GM04503 (cell line): Measurements from ENCODE around the gene HIVEP2.
"Not testable (repeated sequence)": the region's sequence is repeated elsewhere in the genome, so short reads cannot be mapped to it uniquely, and the experiment has no call there.

Experiments used
- DNase-seq: peaks from one replicate; pipeline ENCODE4 v3.0.0-alpha.2; 2012; ENCODE audit warnings: low read depth

HIVEP2 gene

DNA sequence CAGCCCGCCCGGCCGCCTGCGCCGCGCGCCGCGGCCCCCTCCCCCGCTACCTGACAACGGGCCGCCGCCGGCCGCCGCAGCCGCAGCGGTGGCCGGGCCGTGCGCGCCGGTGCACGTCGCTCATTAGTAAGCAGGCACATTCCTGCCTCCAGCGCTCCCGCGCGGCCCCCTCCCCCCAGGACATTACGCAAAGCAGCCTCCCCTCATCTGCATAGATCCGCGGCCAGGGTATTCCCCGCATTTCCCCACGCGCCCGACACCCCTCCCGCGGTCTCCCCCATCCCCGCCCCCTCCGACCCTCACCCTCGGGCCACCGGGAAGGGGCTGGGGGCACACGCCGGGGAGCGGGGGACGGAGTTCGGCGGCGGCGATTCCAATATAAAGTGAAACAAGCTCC, at the start of gene HIVEP2:
Gene HIVEP2 (minus strand): TSS at position 128 of the 397 bp plus-strand sequence. CDS start 170,438 bp downstream, outside the sequence.
- peak; percentile 22 for DNase-seq

DNA sequence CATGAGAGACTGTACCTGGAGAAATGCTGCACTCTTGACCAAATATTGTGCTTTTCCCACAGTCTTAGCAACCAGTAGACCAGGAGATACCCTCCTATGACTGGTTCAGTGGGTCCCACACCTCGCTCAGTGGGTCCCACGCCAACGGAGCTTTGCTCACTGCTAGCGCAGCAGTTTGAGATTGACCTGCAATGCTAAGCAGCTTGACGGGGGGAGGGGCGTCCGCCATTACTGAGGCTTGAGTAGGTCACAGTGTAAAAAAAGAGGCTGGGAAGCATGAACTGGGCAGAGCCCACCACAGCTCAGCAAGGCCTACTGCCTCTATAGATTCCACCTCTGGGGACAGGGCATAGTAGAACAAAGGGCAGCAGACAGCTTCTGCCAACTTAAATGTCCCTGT, 49.0 kb upstream of the HIVEP2 start:
- no peak for DNase-seq

GRCh38 chr6:142987490-142987889, 42.5 kb upstream of the HIVEP2 start:
- DNase-seq: no peak

DNA sequence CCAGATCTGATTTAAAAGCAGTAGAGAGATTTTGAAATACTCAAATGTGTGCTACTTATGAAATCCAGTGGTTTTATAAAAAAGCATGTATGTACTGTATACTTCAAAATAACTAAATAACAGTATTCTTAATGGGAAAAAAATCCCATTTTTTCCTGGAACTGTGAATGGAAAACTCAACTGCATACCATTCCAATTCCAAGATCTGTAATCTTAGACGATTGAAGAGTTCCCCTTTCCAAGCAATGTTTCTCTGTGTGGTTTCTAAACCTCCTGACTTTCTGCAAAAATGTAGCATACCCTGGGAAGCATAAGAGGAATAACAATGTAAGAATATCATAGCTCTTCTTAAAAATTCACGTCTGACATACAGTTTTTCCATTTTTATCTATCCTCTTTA, 40.3 kb upstream of the HIVEP2 start:
- no peak for DNase-seq

GRCh38 chr6:142984386-142984785, 39.4 kb upstream of the HIVEP2 start:
- DNase-seq: no peak

GRCh38 chr6:142975365-142975764, 30.4 kb upstream of the HIVEP2 start:
- DNase-seq: no peak

DNA sequence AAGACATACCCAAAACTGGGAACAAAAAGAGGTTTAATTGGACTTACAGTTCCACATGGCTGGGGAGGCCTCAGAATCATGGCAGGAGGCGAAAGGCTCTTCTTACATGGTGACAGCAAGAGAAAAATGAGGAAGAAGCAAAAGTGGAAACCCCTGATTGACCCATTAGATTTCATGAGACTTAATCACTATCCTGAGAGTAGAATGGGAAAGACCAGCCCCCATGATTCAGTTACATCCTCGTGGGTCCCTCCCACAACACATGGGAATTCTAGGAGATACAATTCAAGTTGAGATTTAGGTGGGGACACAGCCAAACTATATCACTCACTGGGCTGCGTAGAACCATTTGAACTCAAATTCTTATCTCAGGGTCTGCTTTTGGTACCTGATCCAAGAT, 26.0 kb upstream of the HIVEP2 start:
- DNase-seq: not testable (repeated sequence)

- no peak for DNase-seq
Observed at GRCh38 chr6:142968601-142969000, 23.6 kb upstream of the HIVEP2 start.

DNA sequence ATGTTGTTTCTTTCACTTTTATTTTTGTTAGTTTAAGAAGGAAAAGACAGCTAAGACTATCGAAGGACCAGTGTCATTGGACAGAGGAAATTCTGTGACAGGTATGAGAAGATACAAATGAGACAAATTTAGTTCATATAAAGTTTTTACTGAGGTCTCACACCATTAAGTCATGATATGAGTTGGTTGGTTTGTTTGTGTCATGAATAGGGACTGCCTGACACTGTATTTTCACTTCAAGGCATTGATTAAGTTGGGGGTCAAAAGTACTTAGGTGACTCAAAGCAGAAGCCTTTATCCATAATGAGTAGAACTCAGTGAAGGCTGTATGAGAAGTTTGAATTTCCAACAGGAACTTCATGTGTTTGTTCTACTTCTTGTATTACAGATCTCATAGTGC, 21.3 kb upstream of the HIVEP2 start:
- DNase-seq: no peak

- no peak for DNase-seq
Observed at GRCh38 chr6:142965164-142965563, 20.2 kb upstream of the HIVEP2 start.

- peak; percentile 16 for DNase-seq
Observed at GRCh38 chr6:142960098-142960497, 15.1 kb upstream of the HIVEP2 start.

DNA sequence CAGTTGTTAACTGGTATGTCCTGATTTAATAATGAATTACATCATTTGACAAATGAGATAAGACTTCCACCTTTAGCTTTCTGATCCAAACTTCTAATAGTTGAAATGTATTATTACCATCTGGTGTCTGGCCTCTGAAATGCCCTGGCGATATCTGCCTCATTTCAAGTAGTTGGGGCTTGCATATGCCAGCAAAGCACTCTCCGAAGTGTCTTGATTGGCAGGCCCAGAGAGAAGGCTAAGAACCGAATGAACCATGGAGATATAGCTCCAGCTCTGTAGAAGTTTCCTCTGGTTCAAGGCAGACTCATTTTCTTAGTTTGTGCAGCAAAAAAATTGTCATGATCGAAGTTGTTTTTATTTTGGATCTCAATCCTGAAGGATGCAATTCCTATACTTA, 13.4 kb upstream of the HIVEP2 start:
- no peak for DNase-seq

DNA sequence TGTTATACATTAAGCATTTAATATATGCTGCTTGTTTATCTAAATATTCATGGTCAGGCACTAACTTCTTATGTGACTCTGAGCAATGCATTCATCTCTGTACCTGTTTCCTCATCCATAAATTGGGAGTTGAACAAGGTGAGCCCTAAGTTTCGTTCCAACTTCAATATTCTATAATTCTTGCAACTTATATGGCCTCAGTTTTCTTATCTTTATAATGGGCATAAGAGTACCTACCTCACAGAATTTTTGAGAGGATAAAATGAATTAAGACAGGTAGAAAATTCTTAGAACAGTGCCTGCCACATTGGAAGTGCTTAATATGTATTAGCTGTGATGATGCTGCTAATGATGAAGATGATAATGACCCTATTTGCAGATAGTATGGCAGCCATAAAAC, 11.8 kb upstream of the HIVEP2 start:
- no peak for DNase-seq

- no peak for DNase-seq
Observed at GRCh38 chr6:142954844-142955243, 9.9 kb upstream of the HIVEP2 start.

DNA sequence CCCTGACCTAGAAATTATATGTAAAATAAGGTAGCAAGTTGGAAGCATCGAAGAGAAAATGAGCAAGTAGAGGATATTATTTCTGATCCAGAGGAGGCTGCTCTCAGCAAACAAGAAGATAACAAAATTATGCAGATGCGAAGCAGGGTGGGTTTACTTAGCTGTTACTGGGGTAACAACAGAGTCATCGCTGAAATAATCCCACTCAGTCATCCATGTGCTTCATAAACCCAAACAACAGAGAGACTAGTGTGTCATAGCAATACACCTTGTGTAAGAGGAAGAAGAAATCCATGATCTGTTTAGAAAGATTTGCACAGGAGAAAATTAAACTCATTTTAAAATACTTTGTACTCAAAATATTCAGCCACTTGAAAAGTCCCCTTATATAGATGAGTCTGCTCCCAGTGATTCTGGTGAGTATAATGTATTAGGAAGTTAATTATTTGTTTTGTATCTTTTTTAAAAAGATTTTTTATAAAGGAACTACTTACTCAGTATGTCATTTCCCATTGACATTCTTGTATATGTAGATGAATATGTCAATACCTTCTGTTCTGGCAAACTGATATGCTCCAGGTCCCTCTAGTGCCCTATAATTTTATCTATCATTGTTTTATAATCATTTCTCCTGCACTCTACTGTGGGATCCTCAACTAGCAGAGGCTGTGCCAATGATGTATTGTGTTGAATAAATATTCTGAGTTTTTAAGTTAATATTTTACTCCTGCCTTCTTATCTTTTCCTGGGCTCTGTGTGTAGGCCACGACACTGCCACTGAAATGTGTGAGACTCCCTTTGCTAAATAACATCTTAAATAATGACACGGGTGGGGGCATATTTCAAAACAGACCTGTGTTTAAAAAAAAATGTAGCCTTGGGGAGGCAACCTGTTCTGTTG, 8.6 kb upstream of the HIVEP2 start:
- DNase-seq: no peak

- DNase-seq: no peak
Observed at GRCh38 chr6:142952614-142953013, 7.6 kb upstream of the HIVEP2 start.

GRCh38 chr6:142950291-142950690, 5.3 kb upstream of the HIVEP2 start:
- no peak for DNase-seq

GRCh38 chr6:142947714-142948480, 2.9 kb upstream of the HIVEP2 start:
- DNase-seq: no peak

DNA sequence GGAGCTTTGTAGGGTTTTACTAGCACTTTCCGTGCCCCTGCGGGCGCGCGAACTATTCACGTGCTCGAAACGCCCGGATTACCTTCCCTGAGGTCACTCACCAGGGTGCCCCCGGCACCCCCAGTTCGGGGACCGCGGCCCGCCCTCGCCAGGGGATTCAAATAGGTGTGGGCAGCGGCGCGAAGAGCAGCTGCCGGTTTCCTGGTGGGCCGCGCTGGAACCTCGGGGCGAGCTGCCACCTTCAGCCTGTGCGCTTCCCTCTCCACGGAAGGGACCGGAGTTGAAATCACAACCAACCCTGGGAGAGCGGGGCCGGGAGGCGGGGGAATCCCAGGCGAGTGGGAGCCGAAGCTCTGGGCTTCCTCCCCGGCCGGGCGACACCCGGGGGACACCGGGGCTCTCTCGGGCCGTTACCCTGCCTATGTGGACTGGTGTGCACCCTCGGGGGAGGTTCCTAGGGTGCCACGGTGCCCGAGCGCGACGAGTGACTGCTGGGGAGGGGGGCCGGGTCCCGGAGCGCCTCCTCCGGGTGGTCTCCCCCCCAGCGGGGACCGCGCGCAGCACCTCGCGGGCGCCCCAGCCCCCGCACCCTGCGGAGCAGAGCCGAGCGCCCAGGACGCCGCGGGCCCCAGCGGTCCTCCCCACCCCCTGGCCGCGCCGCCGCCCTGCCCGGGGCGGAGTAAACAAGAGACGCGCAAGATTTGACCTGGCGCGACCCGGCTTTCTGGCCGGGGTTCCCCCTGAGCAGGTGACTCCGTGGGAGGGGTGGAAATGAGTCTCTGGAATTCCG, 2.1 kb upstream of the HIVEP2 start:
- DNase-seq: peak; percentile 15

- DNase-seq: peak; percentile 91
Observed at GRCh38 chr6:142946181-142946923, 1.4 kb upstream of the HIVEP2 start.

GRCh38 chr6:142945446-142946180, 637 bp upstream of the HIVEP2 start:
- DNase-seq: no peak
